NB4 (cell line): Measurements from ENCODE around the gene NSF.

Experiments
- DNase-seq: peaks from one replicate; pipeline ENCODE4 v3.0.0; 2010; ENCODE audit warnings: low read depth
- H3K4me3 ChIP-seq: one replicate; pipeline ENCODE4 v1.5.1; 2011; ENCODE audit warnings: mild to moderate bottlenecking, low read depth, low read length, moderate library complexity
- MYC ChIP-seq: IDR thresholded peaks from 2 replicates; pipeline ENCODE4 v1.6.1; 2011; ENCODE audit warnings: low read depth, low read length
- POLR2A ChIP-seq: IDR thresholded peaks from 2 replicates; pipeline ENCODE4 v1.6.1; 2011; ENCODE audit warnings: mild to moderate bottlenecking; ENCODE audit not compliant: insufficient read length; ENCODE audit errors: extremely low read depth
- TF ChIP-seq, protein P1 (sequence below): IDR thresholded peaks from one replicate; pipeline ENCODE4 v1.5.1; 2012; ENCODE audit warnings: low read depth, low read length
- TF ChIP-seq, protein P2 (sequence below): IDR thresholded peaks from 2 replicates; pipeline ENCODE4 v1.6.1; 2011; ENCODE audit warnings: low read depth, low read length

The NSF gene

GRCh38 chr17:46796956-46797530 is 206.6 kb downstream of the NSF start:
- TF ChIP-seq, protein P1, sequence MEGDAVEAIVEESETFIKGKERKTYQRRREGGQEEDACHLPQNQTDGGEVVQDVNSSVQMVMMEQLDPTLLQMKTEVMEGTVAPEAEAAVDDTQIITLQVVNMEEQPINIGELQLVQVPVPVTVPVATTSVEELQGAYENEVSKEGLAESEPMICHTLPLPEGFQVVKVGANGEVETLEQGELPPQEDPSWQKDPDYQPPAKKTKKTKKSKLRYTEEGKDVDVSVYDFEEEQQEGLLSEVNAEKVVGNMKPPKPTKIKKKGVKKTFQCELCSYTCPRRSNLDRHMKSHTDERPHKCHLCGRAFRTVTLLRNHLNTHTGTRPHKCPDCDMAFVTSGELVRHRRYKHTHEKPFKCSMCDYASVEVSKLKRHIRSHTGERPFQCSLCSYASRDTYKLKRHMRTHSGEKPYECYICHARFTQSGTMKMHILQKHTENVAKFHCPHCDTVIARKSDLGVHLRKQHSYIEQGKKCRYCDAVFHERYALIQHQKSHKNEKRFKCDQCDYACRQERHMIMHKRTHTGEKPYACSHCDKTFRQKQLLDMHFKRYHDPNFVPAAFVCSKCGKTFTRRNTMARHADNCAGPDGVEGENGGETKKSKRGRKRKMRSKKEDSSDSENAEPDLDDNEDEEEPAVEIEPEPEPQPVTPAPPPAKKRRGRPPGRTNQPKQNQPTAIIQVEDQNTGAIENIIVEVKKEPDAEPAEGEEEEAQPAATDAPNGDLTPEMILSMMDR, result no peak
- TF ChIP-seq, protein P2, sequence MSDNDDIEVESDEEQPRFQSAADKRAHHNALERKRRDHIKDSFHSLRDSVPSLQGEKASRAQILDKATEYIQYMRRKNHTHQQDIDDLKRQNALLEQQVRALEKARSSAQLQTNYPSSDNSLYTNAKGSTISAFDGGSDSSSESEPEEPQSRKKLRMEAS, result no peak
- TF ChIP-seq POLR2A (no peak), MYC (no peak)
- no peak for DNase-seq
- no peak overlapping the region for H3K4me3 ChIP-seq

GRCh38 chr17:46800573-46800972 is 210.1 kb downstream of the NSF start:
- no peak overlapping the region for H3K4me3 ChIP-seq
- DNase-seq, result no peak
- TF ChIP-seq POLR2A (no peak), MYC (no peak)
- TF ChIP-seq, protein P1, result no peak
- TF ChIP-seq, protein P2, result no peak

GRCh38 chr17:46802800-46803199 is 212.3 kb downstream of the NSF start:
- DNase-seq, result no peak
- no peak overlapping the region for H3K4me3 ChIP-seq
- TF ChIP-seq POLR2A, result no peak
- TF ChIP-seq, protein P2, result no peak
- TF ChIP-seq MYC, result no peak
- TF ChIP-seq, protein P1, result no peak

DNA sequence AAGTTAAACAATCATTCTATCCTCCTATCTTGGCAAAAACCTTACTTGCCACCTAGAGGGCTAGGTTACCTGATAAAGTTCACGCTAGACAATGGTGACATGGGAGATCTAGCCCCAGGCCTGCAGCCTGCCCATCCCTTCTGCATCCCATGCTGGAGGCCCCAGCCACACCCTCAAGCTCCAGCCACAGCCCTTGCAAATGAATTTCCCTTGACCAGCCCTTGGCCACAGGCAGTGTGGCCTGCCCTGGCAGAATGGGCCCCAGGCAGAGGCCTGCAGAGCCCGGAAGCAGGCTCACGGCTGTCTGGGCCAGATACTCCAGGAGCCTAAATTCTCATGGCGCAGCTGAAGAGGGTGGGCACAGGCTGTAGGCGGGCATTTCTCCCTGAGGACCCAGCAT is 213.1 kb downstream of the NSF start:
- H3K4me3 ChIP-seq, result no peak overlapping the region
- TF ChIP-seq MYC (no peak), POLR2A (no peak)
- TF ChIP-seq, protein P1, result no peak
- TF ChIP-seq, protein P2, result no peak
- no peak for DNase-seq

DNA sequence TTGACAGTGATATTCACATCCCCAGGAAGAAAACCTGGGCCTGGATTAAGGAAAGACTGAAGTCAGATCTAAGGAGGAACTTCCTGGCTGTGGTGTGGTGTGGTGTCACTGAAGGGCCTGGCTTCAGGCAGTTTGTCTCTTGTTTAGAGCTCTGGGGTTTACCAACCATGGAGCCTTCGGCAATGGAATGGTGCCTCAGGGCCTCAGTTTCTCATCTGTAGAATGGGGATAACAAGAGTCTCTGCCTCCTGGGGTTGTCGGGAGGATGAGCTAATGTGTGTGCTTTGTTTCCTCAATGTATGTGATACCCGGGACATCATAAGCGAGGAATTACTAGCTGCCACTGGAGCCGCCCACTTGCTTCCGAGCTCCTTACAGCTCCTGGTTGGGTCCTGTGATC is 215.3 kb downstream of the NSF start:
- no peak for DNase-seq

More for the DNA sequence above, 215.3 kb downstream of the NSF start:
- TF ChIP-seq MYC (no peak), POLR2A (no peak)
- TF ChIP-seq, protein P1, result no peak
- TF ChIP-seq, protein P2, result no peak
- no peak overlapping the region for H3K4me3 ChIP-seq
